ENCODE results near the gene CNIH4.

GRCh38 chr1:224368409-224368808 lies 11.7 kb downstream of the CNIH4 start:
- TF ChIP-seq EGR1 (IDR thresholded peaks at IDR 0.05; ENCODE audit: low read depth) = no peak
- TF ChIP-seq POLR2AphosphoS5 (IDR thresholded peaks at IDR 0.05; ENCODE audit: low read depth, low read length) = no peak
- no peak for TF ChIP-seq CTCF (IDR thresholded peaks at IDR 0.05 in 2 of 3, conservative IDR thresholded peaks at IDR 0.05 in 1 of 3; ENCODE audit: borderline replicate concordance in 1 of 3, insufficient read depth in 1 of 3, low read depth in 2 of 3, low read length in 2 of 3)
- TF ChIP-seq TCF7L2 (IDR thresholded peaks at IDR 0.05; ENCODE audit: borderline replicate concordance, extremely low read depth, insufficient read depth, insufficient read length) = no peak
- TF ChIP-seq JUND (IDR thresholded peaks at IDR 0.05) = no peak
- TF ChIP-seq, protein P1, sequence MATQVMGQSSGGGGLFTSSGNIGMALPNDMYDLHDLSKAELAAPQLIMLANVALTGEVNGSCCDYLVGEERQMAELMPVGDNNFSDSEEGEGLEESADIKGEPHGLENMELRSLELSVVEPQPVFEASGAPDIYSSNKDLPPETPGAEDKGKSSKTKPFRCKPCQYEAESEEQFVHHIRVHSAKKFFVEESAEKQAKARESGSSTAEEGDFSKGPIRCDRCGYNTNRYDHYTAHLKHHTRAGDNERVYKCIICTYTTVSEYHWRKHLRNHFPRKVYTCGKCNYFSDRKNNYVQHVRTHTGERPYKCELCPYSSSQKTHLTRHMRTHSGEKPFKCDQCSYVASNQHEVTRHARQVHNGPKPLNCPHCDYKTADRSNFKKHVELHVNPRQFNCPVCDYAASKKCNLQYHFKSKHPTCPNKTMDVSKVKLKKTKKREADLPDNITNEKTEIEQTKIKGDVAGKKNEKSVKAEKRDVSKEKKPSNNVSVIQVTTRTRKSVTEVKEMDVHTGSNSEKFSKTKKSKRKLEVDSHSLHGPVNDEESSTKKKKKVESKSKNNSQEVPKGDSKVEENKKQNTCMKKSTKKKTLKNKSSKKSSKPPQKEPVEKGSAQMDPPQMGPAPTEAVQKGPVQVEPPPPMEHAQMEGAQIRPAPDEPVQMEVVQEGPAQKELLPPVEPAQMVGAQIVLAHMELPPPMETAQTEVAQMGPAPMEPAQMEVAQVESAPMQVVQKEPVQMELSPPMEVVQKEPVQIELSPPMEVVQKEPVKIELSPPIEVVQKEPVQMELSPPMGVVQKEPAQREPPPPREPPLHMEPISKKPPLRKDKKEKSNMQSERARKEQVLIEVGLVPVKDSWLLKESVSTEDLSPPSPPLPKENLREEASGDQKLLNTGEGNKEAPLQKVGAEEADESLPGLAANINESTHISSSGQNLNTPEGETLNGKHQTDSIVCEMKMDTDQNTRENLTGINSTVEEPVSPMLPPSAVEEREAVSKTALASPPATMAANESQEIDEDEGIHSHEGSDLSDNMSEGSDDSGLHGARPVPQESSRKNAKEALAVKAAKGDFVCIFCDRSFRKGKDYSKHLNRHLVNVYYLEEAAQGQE (IDR thresholded peaks at IDR 0.05; ENCODE audit: low read depth) = no peak
- TF ChIP-seq CEBPB (IDR thresholded peaks at IDR 0.05; ENCODE audit: low read depth) = no peak

Data from HCT116 (cell line).